GM12878 (cell line): ENCODE measurements around the gene ZNF646. TPM values are rescaled to one million over a fixed set of nuclear protein-coding genes. Genes with fewer than 3 reads are reported as not detected.

Experiments
- ATAC-seq: fragments of 200-7000 bp; cut with Tn5 transposase; 3 replicates; pipeline ENCODE4 v1.9.1; 2020; ENCODE audit warnings: mild to moderate bottlenecking, moderate library complexity
- BruUV-seq: library from RNA; stranded (reverse); fragments of 400-500 nt; replicated peaks from 2 replicates; lab custom pipeline; 2021; lab: Mats Ljungman, UMichigan
- CTCF ChIA-PET: fragments of 300-600 bp; sonication (Branson Sonifier 250); formaldehyde crosslinking; extraction: SDS; loops from one replicate; lab custom pipeline; 2021; ENCODE audit warnings: inconsistent platforms; lab: Yijun Ruan, JAX
- POLR2A ChIA-PET: fragments of 350-600 bp; formaldehyde crosslinking; extraction: SDS; loops from one replicate; lab custom pipeline; 2021; ENCODE audit warnings: inconsistent platforms; lab: Charles Lee
- RAD21 ChIA-PET: fragments of 300-600 bp; sonication (Branson Sonifier 250); formaldehyde crosslinking; loops from one replicate; lab custom pipeline; 2023; ENCODE audit warnings: antibody characterized with exemption; ENCODE audit not compliant: unreplicated experiment; lab: Charles Lee
- SMC1A ChIA-PET: fragments of 300-600 bp; sonication (Branson Sonifier 250); formaldehyde crosslinking; loops from one replicate; lab custom pipeline; 2023; ENCODE audit not compliant: unreplicated experiment, uncharacterized antibody; lab: Charles Lee
- DNase-seq: peaks from one replicate; pipeline ENCODE4 v3.0.0-alpha.2; 2011; ENCODE audit warnings: low read depth, low spot score
- FAIRE-seq: peaks from 3 replicates; lab custom pipeline; 2011; peaks lifted over from hg19 to GRCh38; lab: Jason Lieb, UNC
- H2AFZ ChIP-seq: 2 replicates; pipeline ENCODE4 v1.6.0; 2011; ENCODE audit warnings: low read depth, low read length, control low read depth; ENCODE audit not compliant: control insufficient read depth
- H3K27ac ChIP-seq: 2 replicates; pipeline ENCODE4 v1.5.1; 2011; ENCODE audit warnings: control low read depth; ENCODE audit not compliant: control insufficient read depth, insufficient read depth
- H3K27me3 ChIP-seq, 2 experiments: replicated peaks in 1 of 2; 2 replicates each; pipeline versions ENCODE4 v1.6.0 to v1.6.1; 2011; ENCODE audit warnings: low read length in 1 of 2; ENCODE audit not compliant: control insufficient read depth in 2 of 2, insufficient read depth in 2 of 2
- H3K36me3 ChIP-seq, 2 experiments: 2 replicates each; pipeline ENCODE4 v1.5.1; 2011; ENCODE audit warnings: low read length in 1 of 2; ENCODE audit not compliant: control insufficient read depth in 2 of 2, insufficient read depth in 2 of 2
- H3K4me1 ChIP-seq: 2 replicates; pipeline ENCODE4 v1.6.1; 2011; ENCODE audit warnings: mild to moderate bottlenecking, low read length, moderate library complexity, mixed read lengths; ENCODE audit not compliant: control insufficient read depth, insufficient read depth
- H3K4me2 ChIP-seq: 2 replicates; pipeline ENCODE4 v1.6.0; 2011; ENCODE audit warnings: control low read depth; ENCODE audit not compliant: control insufficient read depth, insufficient read depth
- H3K4me3 ChIP-seq: fragments of 200-600 bp; sonication (generic); 2 replicates; pipeline ENCODE4 v1.5.1; 2016
- H3K79me2 ChIP-seq: 2 replicates; pipeline ENCODE4 v1.6.0; 2011; ENCODE audit warnings: low read length; ENCODE audit not compliant: control insufficient read depth, insufficient read depth
- H3K9ac ChIP-seq: 2 replicates; pipeline ENCODE4 v1.8.0; 2011; ENCODE audit warnings: low read length, control low read depth, mixed read lengths; ENCODE audit not compliant: control insufficient read depth, insufficient read depth
- H3K9me3 ChIP-seq: replicated peaks from 3 replicates; pipeline ENCODE4 v1.5.1; 2011; ENCODE audit warnings: mild to moderate bottlenecking, low read length; ENCODE audit not compliant: control insufficient read depth, insufficient read depth
- H4K20me1 ChIP-seq: 2 replicates; pipeline ENCODE4 v1.6.0; 2011; ENCODE audit not compliant: control insufficient read depth, insufficient read depth
- DPF2 ChIP-seq: fragments of 450-650 bp; IDR thresholded peaks from 2 replicates; pipeline ENCODE4 v1.6.1; 2017; ENCODE audit warnings: mild to moderate bottlenecking
- EP300 ChIP-seq, 2 experiments: fragments of 150-350 bp in 1 of 2; IDR thresholded peaks; 2 replicates each; pipeline ENCODE4 v1.6.1; 2011 to 2012; ENCODE audit warnings: low read depth in 2 of 2, low read length in 2 of 2, borderline replicate concordance in 1 of 2, improper control_type of control experiment in 1 of 2, inconsistent platforms in 1 of 2; ENCODE audit not compliant: control insufficient read depth in 1 of 2
- GABPA ChIP-seq: IDR thresholded peaks from 2 replicates; pipeline ENCODE4 v1.6.1; 2014; ENCODE audit warnings: antibody characterized with exemption, low read depth, mild to moderate bottlenecking, inconsistent platforms
- IRF3 ChIP-seq: fragments of 450-650 bp; IDR thresholded peaks from 2 replicates; pipeline ENCODE4 v1.6.1; 2014; ENCODE audit warnings: mild to moderate bottlenecking
- NFIC ChIP-seq: IDR thresholded peaks from 2 replicates; pipeline ENCODE4 v1.6.1; 2012; ENCODE audit warnings: low read depth, mild to moderate bottlenecking, inconsistent platforms, low read length, moderate library complexity
- NRF1 ChIP-seq: conservative IDR thresholded peaks from 2 replicates; pipeline ENCODE4 v1.6.1; 2011; ENCODE audit warnings: mild to moderate bottlenecking, low read depth, low read length, improper control_type of control experiment
- TAF1 ChIP-seq: IDR thresholded peaks from 2 replicates; pipeline ENCODE4 v1.6.1; 2011; ENCODE audit warnings: mild to moderate bottlenecking, low read depth, low read length, borderline replicate concordance
- ZSCAN29 ChIP-seq: fragments of 450-650 bp; IDR thresholded peaks from 2 replicates; pipeline ENCODE4 v1.6.1; 2017; ENCODE audit warnings: mild to moderate bottlenecking, moderate library complexity
- WGBS: methylation state at CpG from one replicate; pipeline ENCODE4 v1.1.6; 2016; ENCODE audit warnings: low lambda C conversion rate; ENCODE audit not compliant: insufficient replicate concordance, insufficient coverage; ENCODE audit errors: missing lambda C conversion rate; 5-methylcytosine and 5-hydroxymethylcytosine counted together
- in situ Hi-C: fragments of 300-500 bp; cut with MboI; formaldehyde crosslinking; loops from 9 replicates; pipeline ENCODE4 v1.14.3; 2018; ENCODE audit warnings: mixed read lengths
- intact Hi-C: fragments of 100-400 bp; cut with micrococcal nuclease; formaldehyde crosslinking; loops from one replicate; pipeline ENCODE4 v1.14.2; 2022; ENCODE audit not compliant: unreplicated experiment
- polyA plus RNA-seq, 11 experiments: library from polyadenylated mRNA; depleted of rRNA in 4 of 11; unstranded in 6 of 11; stranded (reverse) in 5 of 11; fragments of >200 nt; fragmentation: Nextera tagmentation in 4 of 11; fragmentation: Illumina TruSeq in 1 of 11; extraction: Ambion mirVana in 4 of 11; extraction: Trizol in 1 of 11; gene quantifications; 1 replicate in 1 of 11; 2 replicates in 10 of 11; pipeline versions ENCODE4 v1.2.1 to v1.2.3, GENCODE V29; 2011 to 2016; ENCODE audit warnings: inconsistent platforms in 2 of 11, missing spikeins in 2 of 11, low read depth in 1 of 11
- total RNA-seq, 4 experiments: library from RNA; depleted of rRNA in 3 of 4; stranded (reverse); fragments of >200 nt in 3 of 4; fragmentation: Illumina TruSeq in 1 of 4; extraction: Trizol in 1 of 4; gene quantifications; 2 replicates each; pipeline versions ENCODE4 v1.2.1 to v1.2.3, GENCODE V29; 2013 to 2021
- TF ChIP-seq, protein P1 (sequence below): IDR thresholded peaks from 2 replicates; pipeline ENCODE4 v1.6.1; 2011; ENCODE audit warnings: mild to moderate bottlenecking, low read depth, low read length, moderate library complexity; ENCODE audit not compliant: insufficient replicate concordance
- TF ChIP-seq, protein P2 (sequence below): IDR thresholded peaks from 2 replicates; pipeline ENCODE4 v1.6.1; 2012; ENCODE audit warnings: low read depth, low read length, improper control_type of control experiment
- TF ChIP-seq, protein P3 (sequence below): fragments of 450-650 bp; IDR thresholded peaks from 2 replicates; pipeline ENCODE4 v1.6.1; 2017; ENCODE audit warnings: mild to moderate bottlenecking, moderate library complexity

ZNF646 gene
- total and polyA plus RNA-seq, 10 of the 15 experiments (the other 5 are each of a cell fraction or from before 2014, with no cell fraction given): 0.10 to 21.8 (median 6.4) TPM

DNA sequence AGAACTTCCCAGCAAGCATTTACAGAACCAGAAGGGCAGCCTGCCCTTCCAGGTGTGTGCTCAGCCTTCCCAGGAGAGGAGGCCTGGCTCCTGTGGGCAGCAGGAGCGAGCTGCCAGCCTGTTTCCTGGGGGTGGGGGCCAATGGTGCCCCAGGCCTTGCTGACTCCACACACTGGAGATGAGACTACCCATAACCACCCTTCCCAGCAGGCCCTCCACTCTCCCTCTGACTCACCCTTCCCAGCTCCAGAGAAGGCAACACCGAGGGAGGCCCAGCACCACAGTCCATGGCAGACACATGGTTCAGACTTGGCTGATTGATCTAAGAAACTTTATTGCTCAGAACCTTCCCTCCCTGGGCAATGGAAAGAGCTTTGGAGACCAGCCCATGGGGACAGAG lies 16.3 kb downstream of the ZNF646 start (continued):
- TF ChIP-seq, protein P1, sequence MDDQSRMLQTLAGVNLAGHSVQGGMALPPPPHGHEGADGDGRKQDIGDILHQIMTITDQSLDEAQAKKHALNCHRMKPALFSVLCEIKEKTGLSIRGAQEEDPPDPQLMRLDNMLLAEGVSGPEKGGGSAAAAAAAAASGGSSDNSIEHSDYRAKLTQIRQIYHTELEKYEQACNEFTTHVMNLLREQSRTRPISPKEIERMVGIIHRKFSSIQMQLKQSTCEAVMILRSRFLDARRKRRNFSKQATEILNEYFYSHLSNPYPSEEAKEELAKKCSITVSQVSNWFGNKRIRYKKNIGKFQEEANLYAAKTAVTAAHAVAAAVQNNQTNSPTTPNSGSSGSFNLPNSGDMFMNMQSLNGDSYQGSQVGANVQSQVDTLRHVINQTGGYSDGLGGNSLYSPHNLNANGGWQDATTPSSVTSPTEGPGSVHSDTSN: no peak
- no peak for TF ChIP-seq NFIC
- TF ChIP-seq ZSCAN29: no peak
- no peak for TF ChIP-seq TAF1
- TF ChIP-seq, all 136 proteins: peak for 0

GRCh38 chr16:31092330-31092729 lies 18.1 kb downstream of the ZNF646 start:
- 97% methylated on average over 5 of the region's 5 CpGs for WGBS
- DNase-seq (no peak), FAIRE-seq (no peak), ATAC-seq (no peak)
- Histone ChIP-seq H3K79me2 (peaks cover 20% of the 10 kb centered on the region), H3K9ac (no peak overlapping the region), H3K27me3 (no peaks in the 10 kb centered on the region), H4K20me1 (no peaks in the 10 kb centered on the region), H3K4me2 (no peak overlapping the region), H3K4me3 (no peak overlapping the region), H3K9me3 (no peaks in the 10 kb centered on the region), H3K4me1 (peaks cover 8% of the 10 kb centered on the region), H3K36me3 (peaks cover 2% of the 10 kb centered on the region in 2 experiments; a peak in 3 of 4 replicates), H3K27ac (no peak overlapping the region), H2AFZ (no peak overlapping the region)
- POLR2A ChIA-PET: interaction anchor here (0.6 to 1.6 kb wide), 8 partner anchors 9 to 785 kb away, joined by 3 to 14 read pairs (median 5); partner anchors contain the start of genes ZNF646 and ZNF668
- SMC1A ChIA-PET: interaction anchor here (0.7 to 2.1 kb wide), 8 partner anchors 18 to 364 kb away, joined by 3 to 11 read pairs (median 4); partner anchors contain the start of genes HSD3B7, ZNF646 and ZNF668
- BruUV-seq: no TSS peak
- in situ Hi-C loops: no loop called here
- intact Hi-C loops: loop anchor here (5.0 to 10.0 kb wide), 2 partner anchors 138 to 350 kb away; partner anchors contain the start of genes SETD1A and ZNF843
- RAD21 ChIA-PET: interaction anchor here (0.8 to 2.4 kb wide), 7 partner anchors 19 to 351 kb away, joined by 3 to 8 read pairs (median 5); partner anchors contain the start of genes ZNF646, ZNF668 and ZNF843
- CTCF ChIA-PET: interaction anchor here (0.8 to 2.6 kb wide), 13 partner anchors 15 to 351 kb away, joined by 3 to 15 read pairs (median 5); partner anchors contain the start of genes BCKDK, HSD3B7, ZNF646 and ZNF843
- TF ChIP-seq ZSCAN29 (no peak), DPF2 (no peak), EP300 (IDR thresholded peaks at IDR 0.05; ENCODE audit: borderline replicate concordance in 1 of 2, control insufficient read depth in 1 of 2, low read depth in 2 of 2, low read length in 2 of 2) (no peak), IRF3 (no peak), GABPA (no peak), NRF1 (no peak)
- TF ChIP-seq, protein P2, sequence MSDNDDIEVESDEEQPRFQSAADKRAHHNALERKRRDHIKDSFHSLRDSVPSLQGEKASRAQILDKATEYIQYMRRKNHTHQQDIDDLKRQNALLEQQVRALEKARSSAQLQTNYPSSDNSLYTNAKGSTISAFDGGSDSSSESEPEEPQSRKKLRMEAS: no peak
- TF ChIP-seq, protein P3, sequence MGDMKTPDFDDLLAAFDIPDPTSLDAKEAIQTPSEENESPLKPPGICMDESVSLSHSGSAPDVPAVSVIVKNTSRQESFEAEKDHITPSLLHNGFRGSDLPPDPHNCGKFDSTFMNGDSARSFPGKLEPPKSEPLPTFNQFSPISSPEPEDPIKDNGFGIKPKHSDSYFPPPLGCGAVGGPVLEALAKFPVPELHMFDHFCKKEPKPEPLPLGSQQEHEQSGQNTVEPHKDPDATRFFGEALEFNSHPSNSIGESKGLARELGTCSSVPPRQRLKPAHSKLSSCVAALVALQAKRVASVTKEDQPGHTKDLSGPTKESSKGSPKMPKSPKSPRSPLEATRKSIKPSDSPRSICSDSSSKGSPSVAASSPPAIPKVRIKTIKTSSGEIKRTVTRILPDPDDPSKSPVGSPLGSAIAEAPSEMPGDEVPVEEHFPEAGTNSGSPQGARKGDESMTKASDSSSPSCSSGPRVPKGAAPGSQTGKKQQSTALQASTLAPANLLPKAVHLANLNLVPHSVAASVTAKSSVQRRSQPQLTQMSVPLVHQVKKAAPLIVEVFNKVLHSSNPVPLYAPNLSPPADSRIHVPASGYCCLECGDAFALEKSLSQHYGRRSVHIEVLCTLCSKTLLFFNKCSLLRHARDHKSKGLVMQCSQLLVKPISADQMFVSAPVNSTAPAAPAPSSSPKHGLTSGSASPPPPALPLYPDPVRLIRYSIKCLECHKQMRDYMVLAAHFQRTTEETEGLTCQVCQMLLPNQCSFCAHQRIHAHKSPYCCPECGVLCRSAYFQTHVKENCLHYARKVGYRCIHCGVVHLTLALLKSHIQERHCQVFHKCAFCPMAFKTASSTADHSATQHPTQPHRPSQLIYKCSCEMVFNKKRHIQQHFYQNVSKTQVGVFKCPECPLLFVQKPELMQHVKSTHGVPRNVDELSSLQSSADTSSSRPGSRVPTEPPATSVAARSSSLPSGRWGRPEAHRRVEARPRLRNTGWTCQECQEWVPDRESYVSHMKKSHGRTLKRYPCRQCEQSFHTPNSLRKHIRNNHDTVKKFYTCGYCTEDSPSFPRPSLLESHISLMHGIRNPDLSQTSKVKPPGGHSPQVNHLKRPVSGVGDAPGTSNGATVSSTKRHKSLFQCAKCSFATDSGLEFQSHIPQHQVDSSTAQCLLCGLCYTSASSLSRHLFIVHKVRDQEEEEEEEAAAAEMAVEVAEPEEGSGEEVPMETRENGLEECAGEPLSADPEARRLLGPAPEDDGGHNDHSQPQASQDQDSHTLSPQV: no peak
